ENCODE data around the gene WBP2. TPM values are rescaled to one million over a fixed set of nuclear protein-coding genes. Genes with fewer than 3 reads are reported as not detected.
A peak's percentile ranks its signal among the peaks of the same experiment; 100 is the strongest.

Gene WBP2
- total and polyA plus RNA-seq, 2 of the 13 experiments (the other 11 are each of a cell fraction or from before 2014, with no cell fraction given), result 29.2 to 29.5 TPM

DNA sequence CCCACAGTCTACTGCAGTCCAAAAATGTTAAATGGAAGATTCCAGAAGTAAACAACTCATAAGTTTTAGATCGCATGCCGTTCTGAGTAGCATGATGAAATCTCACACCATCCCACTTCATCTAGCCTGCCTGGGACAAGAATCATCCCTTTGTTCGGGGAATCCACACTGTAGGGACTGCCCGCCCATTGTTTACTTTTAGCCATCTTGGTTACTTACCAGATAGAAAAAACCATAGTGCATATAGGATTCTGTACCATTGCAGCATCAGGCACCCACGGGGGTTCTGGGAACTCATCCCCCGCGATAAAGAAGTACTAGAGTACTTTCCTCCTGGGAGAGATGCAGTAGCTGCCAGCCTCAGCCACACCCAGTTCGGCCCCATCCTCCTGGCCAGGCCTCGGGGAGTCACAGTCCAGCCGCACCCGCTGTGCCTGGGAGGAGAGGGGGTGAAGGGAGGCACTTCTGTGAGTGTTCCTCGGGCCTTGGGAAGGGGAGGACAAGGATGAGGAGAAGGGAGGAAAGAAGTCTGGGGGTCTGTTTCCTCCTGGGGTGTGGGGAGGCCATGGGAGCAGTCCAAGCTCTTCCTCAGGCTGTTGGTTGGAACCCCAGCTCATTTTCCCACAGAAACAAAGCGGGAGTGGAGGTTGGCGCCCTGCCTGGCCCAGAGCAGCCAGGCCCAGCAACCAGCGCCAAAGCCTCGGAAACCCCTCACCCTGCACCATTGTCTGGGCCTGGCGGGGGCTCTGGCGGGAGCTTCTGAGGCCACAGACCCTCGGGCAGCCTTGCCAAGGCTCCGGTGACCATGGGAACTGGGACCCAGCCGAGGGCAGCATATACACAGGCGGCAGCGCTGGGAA lies 14.4 kb upstream of the WBP2 start (continued):
- TF ChIP-seq, protein P1, sequence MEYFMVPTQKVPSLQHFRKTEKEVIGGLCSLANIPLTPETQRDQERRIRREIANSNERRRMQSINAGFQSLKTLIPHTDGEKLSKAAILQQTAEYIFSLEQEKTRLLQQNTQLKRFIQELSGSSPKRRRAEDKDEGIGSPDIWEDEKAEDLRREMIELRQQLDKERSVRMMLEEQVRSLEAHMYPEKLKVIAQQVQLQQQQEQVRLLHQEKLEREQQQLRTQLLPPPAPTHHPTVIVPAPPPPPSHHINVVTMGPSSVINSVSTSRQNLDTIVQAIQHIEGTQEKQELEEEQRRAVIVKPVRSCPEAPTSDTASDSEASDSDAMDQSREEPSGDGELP (IDR thresholded peaks at IDR 0.05; ENCODE audit: borderline replicate concordance, low read depth), result peak; percentile 52; the same call in 1 of the 2 replicates
- TF ChIP-seq, protein P2, sequence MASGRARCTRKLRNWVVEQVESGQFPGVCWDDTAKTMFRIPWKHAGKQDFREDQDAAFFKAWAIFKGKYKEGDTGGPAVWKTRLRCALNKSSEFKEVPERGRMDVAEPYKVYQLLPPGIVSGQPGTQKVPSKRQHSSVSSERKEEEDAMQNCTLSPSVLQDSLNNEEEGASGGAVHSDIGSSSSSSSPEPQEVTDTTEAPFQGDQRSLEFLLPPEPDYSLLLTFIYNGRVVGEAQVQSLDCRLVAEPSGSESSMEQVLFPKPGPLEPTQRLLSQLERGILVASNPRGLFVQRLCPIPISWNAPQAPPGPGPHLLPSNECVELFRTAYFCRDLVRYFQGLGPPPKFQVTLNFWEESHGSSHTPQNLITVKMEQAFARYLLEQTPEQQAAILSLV (CRISPR knock-in tag; IDR thresholded peaks at IDR 0.05; ENCODE audit: borderline replicate concordance), result 0 out of 2 replicates have a peak, but pooled peaks have one; percentile 25
- TF ChIP-seq ZNF777 (CRISPR knock-in tag; IDR thresholded peaks at IDR 0.05) (peak; percentile 52; the same call in 1 of the 2 replicates), MIER3 (CRISPR knock-in tag; IDR thresholded peaks at IDR 0.05; ENCODE audit: borderline replicate concordance) (peak; percentile 82), ZSCAN31 (CRISPR knock-in tag; IDR thresholded peaks at IDR 0.05; ENCODE audit: low read depth) (peak; percentile 31; the same call in 1 of the 2 replicates), MED1 (CRISPR knock-in tag; IDR thresholded peaks at IDR 0.05) (peak; percentile 86), ZBTB38 (CRISPR knock-in tag; IDR thresholded peaks at IDR 0.05) (peak; percentile 72; the same call in 1 of the 2 replicates), ZNF326 (CRISPR knock-in tag; IDR thresholded peaks at IDR 0.05; ENCODE audit: borderline replicate concordance) (no peak), ZKSCAN5 (CRISPR knock-in tag; IDR thresholded peaks at IDR 0.05) (no peak), ZNF564 (CRISPR knock-in tag; IDR thresholded peaks at IDR 0.05) (peak; percentile 77), TAF15 (IDR thresholded peaks at IDR 0.05; ENCODE audit: low read depth, low read length, poor library complexity, severe bottlenecking) (no peak), ZBTB3 (CRISPR knock-in tag; IDR thresholded peaks at IDR 0.05; ENCODE audit: borderline replicate concordance, low read depth) (peak; percentile 86; the same call in 1 of the 2 replicates), ZNF605 (CRISPR knock-in tag; IDR thresholded peaks at IDR 0.05) (no peak), JUN (CRISPR knock-in tag; IDR thresholded peaks at IDR 0.05) (peak; percentile 74; the same call in 1 of the 2 replicates)
- TF ChIP-seq, protein P3, sequence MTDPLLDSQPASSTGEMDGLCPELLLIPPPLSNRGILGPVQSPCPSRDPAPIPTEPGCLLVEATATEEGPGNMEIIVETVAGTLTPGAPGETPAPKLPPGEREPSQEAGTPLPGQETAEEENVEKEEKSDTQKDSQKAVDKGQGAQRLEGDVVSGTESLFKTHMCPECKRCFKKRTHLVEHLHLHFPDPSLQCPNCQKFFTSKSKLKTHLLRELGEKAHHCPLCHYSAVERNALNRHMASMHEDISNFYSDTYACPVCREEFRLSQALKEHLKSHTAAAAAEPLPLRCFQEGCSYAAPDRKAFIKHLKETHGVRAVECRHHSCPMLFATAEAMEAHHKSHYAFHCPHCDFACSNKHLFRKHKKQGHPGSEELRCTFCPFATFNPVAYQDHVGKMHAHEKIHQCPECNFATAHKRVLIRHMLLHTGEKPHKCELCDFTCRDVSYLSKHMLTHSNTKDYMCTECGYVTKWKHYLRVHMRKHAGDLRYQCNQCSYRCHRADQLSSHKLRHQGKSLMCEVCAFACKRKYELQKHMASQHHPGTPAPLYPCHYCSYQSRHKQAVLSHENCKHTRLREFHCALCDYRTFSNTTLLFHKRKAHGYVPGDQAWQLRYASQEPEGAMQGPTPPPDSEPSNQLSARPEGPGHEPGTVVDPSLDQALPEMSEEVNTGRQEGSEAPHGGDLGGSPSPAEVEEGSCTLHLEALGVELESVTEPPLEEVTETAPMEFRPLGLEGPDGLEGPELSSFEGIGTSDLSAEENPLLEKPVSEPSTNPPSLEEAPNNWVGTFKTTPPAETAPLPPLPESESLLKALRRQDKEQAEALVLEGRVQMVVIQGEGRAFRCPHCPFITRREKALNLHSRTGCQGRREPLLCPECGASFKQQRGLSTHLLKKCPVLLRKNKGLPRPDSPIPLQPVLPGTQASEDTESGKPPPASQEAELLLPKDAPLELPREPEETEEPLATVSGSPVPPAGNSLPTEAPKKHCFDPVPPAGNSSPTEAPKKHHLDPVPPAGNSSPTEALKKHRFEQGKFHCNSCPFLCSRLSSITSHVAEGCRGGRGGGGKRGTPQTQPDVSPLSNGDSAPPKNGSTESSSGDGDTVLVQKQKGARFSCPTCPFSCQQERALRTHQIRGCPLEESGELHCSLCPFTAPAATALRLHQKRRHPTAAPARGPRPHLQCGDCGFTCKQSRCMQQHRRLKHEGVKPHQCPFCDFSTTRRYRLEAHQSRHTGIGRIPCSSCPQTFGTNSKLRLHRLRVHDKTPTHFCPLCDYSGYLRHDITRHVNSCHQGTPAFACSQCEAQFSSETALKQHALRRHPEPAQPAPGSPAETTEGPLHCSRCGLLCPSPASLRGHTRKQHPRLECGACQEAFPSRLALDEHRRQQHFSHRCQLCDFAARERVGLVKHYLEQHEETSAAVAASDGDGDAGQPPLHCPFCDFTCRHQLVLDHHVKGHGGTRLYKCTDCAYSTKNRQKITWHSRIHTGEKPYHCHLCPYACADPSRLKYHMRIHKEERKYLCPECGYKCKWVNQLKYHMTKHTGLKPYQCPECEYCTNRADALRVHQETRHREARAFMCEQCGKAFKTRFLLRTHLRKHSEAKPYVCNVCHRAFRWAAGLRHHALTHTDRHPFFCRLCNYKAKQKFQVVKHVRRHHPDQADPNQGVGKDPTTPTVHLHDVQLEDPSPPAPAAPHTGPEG (CRISPR knock-in tag; IDR thresholded peaks at IDR 0.05), result peak; percentile 43; the same call in 1 of the 2 replicates
- TF ChIP-seq, protein P4, sequence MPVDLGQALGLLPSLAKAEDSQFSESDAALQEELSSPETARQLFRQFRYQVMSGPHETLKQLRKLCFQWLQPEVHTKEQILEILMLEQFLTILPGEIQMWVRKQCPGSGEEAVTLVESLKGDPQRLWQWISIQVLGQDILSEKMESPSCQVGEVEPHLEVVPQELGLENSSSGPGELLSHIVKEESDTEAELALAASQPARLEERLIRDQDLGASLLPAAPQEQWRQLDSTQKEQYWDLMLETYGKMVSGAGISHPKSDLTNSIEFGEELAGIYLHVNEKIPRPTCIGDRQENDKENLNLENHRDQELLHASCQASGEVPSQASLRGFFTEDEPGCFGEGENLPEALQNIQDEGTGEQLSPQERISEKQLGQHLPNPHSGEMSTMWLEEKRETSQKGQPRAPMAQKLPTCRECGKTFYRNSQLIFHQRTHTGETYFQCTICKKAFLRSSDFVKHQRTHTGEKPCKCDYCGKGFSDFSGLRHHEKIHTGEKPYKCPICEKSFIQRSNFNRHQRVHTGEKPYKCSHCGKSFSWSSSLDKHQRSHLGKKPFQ (CRISPR knock-in tag; IDR thresholded peaks at IDR 0.05; ENCODE audit: insufficient replicate concordance), result peak; percentile 96
- TF ChIP-seq, protein P5, sequence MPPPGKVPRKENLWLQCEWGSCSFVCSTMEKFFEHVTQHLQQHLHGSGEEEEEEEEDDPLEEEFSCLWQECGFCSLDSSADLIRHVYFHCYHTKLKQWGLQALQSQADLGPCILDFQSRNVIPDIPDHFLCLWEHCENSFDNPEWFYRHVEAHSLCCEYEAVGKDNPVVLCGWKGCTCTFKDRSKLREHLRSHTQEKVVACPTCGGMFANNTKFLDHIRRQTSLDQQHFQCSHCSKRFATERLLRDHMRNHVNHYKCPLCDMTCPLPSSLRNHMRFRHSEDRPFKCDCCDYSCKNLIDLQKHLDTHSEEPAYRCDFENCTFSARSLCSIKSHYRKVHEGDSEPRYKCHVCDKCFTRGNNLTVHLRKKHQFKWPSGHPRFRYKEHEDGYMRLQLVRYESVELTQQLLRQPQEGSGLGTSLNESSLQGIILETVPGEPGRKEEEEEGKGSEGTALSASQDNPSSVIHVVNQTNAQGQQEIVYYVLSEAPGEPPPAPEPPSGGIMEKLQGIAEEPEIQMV (CRISPR knock-in tag; IDR thresholded peaks at IDR 0.05; ENCODE audit: low read depth), result peak; percentile 54; the same call in 1 of the 2 replicates

Data from HepG2 (cell line).